HEK293T (cell line): Measurements from ENCODE around the gene GPR17.
A peak's percentile ranks its signal among the peaks of the same experiment; 100 is the strongest.

Experiments used
- CTCF ChIA-PET: fragments of 350-600 bp; formaldehyde crosslinking; extraction: SDS; loops from one replicate; lab custom pipeline; 2021; ENCODE audit warnings: antibody characterized with exemption, inconsistent platforms; lab: Yijun Ruan, JAX
- POLR2A ChIA-PET: fragments of 350-600 bp; formaldehyde crosslinking; extraction: SDS; loops from one replicate; lab custom pipeline; 2020; ENCODE audit warnings: antibody characterized with exemption, inconsistent platforms; lab: Yijun Ruan, JAX
- DNase-seq: peaks from one replicate; pipeline ENCODE4 v3.0.0; 2012; ENCODE audit warnings: mixed read lengths; ENCODE audit errors: extremely low spot score
- ARNT ChIP-seq: fragments of 450-650 bp; IDR thresholded peaks from 2 replicates; pipeline ENCODE4 v1.6.1; 2017; ENCODE audit warnings: mild to moderate bottlenecking
- FOXM1 ChIP-seq: fragments of 450-650 bp; IDR thresholded peaks from 2 replicates; pipeline ENCODE4 v1.6.1; 2017; ENCODE audit warnings: mild to moderate bottlenecking, borderline replicate concordance
- HDGF ChIP-seq: fragments of 450-650 bp; IDR thresholded peaks from 2 replicates; pipeline ENCODE4 v1.6.1; 2017; ENCODE audit warnings: antibody characterized with exemption, borderline replicate concordance
- L3MBTL2 ChIP-seq: fragments of 450-650 bp; conservative IDR thresholded peaks from 2 replicates; pipeline ENCODE4 v1.6.1; 2016; ENCODE audit warnings: mild to moderate bottlenecking
- LEF1 ChIP-seq: fragments of 450-650 bp; IDR thresholded peaks from 2 replicates; pipeline ENCODE4 v1.6.1; 2017; ENCODE audit warnings: mild to moderate bottlenecking, borderline replicate concordance

GPR17 gene

GRCh38 chr2:127701651-127702394 is 55.9 kb downstream of the GPR17 start:
- peak; percentile 58; the same call in 1 of the 2 replicates for TF ChIP-seq ARNT
- TF ChIP-seq FOXM1, result 0 out of 2 replicates have a peak, but pooled peaks have one; percentile 31
- TF ChIP-seq HDGF, result no peak
- 0 out of 2 replicates have a peak, but pooled peaks have one; percentile 6 for TF ChIP-seq LEF1
- peak; percentile 67 for TF ChIP-seq L3MBTL2
- peak; percentile 78 for DNase-seq
- ChIA-PET POLR2A (interaction anchor here (0.8 to 1.7 kb wide), 8 partner anchors 9 to 175 kb away, joined by 3 to 6 read pairs (median 4); partner anchors contain the start of genes IWS1 and LIMS2), CTCF (interaction anchor here (1.1 kb wide), 1 partner anchor 111 kb away, joined by 5 read pairs; no protein-coding TSS in a partner anchor)
